SH-SY5Y (cell line): ENCODE measurements around the gene MTHFD1L.

Experiments
- GATA2 ChIP-seq: IDR thresholded peaks from 2 replicates; pipeline ENCODE4 v1.6.1; 2011; ENCODE audit warnings: mild to moderate bottlenecking, low read depth, low read length
- GATA3 ChIP-seq: IDR thresholded peaks from 2 replicates; pipeline ENCODE4 v1.6.1; 2011; ENCODE audit warnings: low read depth, mild to moderate bottlenecking, low read length, moderate library complexity

Gene MTHFD1L

DNA sequence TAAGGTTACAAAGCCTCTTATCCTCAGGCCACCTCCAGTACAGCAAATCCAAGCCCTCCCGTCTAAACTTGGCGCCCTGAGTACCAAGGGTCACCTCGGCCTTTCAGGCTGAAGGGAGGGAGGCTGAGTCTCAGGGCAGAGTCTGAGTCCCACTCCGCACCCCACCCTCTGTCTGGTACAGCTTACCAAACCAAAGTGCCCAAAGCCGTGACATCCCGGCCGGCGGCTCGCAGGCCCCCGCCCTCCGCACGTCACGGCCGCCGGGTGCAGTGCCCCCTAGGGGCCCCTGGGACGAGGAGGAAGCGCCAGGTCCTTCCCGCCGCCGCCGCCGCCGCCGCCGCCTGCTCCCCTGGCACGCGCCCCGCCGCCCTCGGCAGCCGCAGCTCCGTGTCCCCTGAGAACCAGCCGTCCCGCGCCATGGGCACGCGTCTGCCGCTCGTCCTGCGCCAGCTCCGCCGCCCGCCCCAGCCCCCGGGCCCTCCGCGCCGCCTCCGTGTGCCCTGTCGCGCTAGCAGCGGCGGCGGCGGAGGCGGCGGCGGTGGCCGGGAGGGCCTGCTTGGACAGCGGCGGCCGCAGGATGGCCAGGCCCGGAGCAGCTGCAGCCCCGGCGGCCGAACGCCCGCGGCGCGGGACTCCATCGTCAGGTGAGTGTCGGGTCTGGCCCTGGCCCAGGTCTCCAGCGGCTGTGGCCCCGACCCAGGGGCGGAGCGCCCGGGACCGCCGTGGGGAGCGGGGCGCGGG, at the start of gene MTHFD1L:
Gene MTHFD1L (plus strand): TSS at position 297 of the 741 bp plus-strand sequence. CDS start 121 bp downstream, at position 418.
- TF ChIP-seq GATA2: no peak
- no peak for TF ChIP-seq GATA3

DNA sequence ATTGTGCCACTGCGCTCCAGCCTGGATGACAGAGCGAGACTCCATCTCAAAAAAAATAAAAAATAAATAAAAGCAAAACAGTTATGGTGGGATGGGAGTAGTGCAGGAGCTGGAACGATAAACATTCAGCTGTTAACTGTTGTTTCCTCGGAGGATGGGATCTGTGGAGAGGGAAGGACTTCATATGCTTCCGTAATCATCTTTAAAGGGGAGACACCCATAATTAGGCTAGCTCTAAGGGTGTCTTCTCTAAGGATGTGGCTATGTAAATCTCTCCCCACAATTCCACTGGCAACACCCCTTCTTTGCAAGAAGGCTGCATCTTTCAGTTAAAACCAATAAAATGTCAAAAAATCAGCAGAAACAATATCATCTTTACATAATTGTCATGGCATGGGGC, 42.6 kb upstream of the MTHFD1L start:
- TF ChIP-seq GATA3 (no peak), GATA2 (no peak)

DNA sequence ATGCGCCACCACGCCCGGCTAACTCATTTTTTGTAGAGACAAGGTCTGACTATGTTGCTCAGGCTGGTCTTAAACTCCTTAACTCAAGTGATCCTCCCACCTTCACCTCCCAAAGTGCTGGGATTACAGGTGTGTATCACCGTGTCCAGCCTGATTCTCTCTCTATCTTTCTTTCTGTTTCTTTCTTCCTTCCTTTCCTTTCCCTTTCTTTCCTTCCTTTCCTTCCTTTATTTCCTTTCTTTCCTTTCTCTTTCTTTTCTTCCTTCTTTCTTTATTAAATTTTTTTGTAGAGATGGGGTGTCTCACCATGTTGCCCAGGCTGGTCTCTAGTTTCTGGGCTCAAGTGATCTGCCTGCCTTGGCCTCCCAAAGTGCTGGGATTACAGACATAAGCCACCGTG, 38.7 kb upstream of the MTHFD1L start:
- no peak for TF ChIP-seq GATA3
- TF ChIP-seq GATA2: no peak

DNA sequence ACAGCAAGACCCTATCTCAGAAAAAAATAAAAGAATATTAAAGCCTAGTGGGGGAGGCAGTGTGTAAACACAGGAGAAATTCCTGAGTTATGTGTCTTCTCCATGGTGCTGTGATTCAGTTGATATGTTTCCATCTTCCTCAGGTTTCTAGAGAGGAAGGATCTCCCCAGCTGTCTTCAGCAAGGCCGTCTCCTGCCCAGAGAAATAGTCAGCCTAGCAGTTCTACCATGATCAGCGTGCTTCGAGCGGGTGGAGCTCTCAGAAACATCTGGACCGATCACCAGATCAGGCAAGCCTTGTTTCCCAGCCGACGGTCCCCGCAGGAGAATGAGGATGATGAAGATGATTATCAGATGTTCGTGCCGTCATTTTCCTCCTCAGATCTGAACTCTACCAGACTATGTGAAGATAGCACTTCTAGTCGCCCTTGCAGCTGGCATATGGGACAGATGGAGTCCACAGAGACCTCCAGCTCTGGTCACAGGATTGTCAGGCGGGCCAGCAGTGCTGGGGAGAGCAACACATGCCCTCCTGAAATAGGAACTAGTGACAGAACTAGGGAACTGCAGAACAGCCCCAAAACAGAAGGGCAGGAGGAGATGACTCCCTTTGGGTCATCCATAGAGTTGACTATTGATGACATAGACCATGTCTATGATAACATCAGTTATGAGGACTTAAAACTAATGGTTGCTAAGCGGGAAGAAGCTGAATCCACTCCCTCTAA, 34.9 kb upstream of the MTHFD1L start:
- no peak for TF ChIP-seq GATA3

DNA sequence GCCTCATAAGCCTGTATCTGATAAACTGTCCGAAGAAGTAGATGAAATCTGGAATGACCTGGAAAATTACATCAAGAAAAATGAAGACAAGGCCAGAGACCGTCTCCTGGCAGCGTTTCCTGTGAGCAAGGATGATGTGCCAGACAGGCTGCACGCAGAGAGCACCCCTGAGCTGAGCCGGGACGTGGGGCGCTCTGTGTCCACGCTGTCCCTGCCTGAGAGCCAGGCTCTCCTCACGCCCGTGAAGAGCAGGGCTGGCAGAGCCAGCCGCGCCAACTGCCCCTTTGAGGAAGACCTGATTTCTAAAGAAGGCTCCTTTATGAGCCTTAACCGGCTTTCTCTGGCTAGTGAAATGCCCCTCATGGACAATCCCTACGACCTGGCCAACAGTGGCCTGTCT, 33.9 kb upstream of the MTHFD1L start:
- TF ChIP-seq GATA2 (no peak), GATA3 (no peak)

DNA sequence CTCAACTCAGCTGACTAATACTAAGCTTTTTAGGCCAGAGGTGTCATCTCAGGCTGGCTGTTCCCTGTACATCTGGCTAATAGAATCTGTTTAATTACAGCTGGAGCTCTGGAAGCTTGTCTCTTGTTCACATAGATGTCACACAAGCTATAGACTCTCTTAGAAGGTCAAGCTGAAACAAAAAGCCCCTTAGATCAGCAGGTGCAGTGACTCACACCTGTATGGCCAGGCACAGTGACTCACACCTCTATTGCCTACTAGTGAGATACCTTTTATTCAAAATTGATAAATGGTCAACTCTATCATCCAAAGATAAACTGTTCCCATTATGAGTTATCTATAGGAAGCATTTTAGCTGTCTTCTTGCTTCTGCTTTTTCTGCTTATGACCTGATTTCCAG, 29.9 kb upstream of the MTHFD1L start:
- no peak for TF ChIP-seq GATA2
- TF ChIP-seq GATA3: no peak

DNA sequence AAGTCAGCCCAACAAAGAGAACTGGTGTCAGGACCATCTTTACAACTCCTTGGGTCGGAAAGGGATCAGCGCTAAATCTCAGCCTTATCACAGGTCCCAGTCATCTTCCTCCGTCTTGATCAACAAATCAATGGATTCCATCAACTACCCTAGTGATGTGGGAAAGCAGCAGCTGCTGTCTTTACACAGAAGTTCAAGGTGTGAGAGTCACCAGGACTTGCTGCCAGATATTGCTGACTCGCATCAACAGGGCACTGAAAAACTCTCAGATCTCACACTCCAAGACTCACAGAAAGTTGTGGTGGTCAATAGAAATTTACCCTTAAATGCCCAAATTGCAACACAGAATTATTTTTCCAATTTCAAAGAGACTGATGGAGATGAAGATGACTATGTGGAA, 25.3 kb upstream of the MTHFD1L start:
- TF ChIP-seq GATA3 (no peak), GATA2 (no peak)

DNA sequence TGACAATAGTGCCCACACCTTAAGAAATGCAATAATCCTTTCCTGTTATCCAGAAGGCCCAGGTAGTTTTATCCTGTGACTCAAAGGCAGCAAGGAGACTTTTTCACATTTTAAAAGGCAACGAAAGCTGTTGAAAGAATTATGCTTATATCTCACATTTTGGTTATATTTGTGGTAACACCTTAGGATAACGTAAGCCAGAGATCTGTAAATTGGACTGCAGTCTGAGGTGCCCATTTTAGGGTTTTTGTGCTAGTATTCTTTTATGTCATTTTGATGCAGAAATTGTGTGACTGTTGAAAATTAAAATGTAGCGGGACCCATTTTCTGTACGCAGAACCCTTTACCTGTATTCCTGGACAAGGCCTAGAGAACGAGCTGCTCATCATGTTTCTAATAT, 24.3 kb upstream of the MTHFD1L start:
- TF ChIP-seq GATA2 (no peak), GATA3 (no peak)

DNA sequence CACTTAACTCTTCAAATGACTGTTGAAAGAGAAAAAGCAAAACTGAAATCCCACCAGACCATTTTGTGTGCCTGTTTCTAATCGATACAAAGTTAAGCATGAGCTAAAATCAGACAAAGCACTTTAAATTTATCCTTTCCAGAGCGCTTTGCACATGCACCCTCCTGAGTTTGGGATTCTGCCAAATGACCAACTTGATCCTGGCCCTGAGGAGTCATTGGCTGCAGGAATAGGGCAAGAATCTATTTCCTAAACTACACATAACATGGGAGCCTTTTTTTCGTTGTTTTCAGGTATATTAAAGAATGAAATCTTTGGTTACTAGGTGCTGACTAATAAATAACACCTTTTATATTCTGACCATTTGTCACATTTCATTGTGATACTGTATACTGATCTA, 23.8 kb upstream of the MTHFD1L start:
- no peak for TF ChIP-seq GATA2
- TF ChIP-seq GATA3: no peak

DNA sequence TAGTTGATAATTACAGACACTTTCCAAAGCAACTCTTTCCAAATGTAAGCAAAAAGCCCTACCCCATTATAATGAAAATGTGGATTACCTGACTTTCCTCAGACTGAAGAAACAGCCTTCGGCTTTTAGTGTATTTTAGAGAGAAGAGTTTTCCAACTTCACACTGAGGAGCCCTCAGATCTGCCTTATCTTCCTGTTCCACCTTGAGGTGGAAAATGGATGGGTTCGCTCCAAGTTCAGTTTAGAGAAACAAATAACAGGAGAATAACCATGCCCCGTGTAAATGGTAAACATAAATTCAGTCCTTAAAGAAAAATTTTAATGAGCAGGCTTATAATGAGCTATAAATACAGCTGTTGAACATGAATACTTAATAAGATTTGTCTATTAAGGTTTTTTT, 21.1 kb upstream of the MTHFD1L start:
- TF ChIP-seq GATA2: no peak
- no peak for TF ChIP-seq GATA3

DNA sequence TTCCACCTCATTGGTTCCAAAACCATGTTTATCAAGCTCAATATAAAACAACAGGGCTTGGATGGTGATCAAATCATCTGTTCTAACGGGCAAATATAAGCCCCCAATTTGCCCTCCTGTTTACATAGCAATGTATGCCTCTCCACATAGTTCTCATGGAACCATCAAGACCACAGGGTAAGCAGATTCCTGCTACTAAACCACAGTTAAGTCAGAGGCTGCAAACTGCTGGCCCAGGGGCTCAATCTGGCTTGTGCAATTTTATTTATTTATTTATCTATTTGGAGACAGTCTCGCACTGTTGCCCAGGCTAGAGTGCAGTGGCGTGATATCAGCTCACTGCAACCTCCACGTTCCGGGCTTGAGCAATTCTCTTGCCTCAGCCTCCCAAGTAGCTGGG, 18.9 kb upstream of the MTHFD1L start:
- no peak for TF ChIP-seq GATA3
- no peak for TF ChIP-seq GATA2

DNA sequence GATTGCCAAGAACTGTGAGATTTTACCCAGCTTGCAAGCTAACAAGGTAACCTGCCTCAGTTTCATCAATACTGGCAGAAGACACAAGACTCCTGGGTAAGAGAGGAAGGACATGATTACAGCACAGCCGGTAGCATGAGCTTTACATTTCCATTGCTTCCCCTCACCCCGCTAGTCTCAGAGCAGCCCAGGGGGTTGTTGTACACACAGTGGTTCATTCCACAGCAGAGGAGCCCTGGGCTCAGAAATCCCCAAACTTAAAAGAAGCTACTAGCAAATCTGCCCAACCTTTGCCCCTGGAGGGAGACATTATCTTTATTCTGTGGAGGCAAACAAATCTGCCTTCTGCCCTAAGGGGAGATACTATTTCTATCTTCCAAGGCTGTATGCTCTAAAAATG, 17.1 kb upstream of the MTHFD1L start:
- TF ChIP-seq GATA3 (no peak), GATA2 (no peak)

DNA sequence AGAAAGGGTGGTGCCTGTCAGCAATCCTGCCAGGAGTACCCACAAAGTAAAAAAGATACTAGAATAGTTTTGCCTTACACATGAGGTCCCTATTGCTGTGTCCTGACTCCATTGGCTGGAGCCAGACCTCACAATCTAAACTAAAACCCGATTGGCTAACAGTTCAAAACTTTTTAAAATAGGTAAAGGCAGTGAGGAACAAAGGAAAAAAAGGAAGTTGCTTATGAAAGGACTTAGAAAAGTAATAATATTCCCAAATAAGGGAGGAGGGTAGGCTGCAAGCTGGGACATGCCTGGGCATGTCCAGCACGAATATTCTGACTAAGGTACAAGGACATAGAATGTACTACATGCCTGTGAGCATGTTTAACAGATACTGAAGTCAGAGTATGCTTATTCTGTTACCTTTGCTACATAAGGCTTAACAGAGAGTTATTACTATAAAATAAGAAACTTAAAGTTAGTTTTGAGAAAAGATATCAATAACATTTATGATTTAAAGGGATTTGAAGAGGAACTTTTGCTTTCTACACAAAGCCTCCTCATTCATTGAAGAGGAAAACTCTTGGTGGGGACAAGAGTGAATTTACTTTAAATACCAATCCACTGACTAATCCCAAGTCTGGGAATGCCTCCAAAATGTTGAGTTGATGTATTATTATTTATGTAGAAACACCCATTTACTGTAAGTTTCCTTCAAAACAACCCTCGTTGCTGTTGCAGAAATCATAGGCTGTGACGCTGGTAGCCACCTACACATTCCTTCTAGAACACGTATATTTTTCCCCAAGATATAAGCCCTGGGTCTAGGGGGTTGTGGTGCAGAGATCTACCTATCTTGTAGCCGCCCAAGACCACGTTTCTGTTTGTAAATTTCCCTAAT, 8.2 kb upstream of the MTHFD1L start:
- TF ChIP-seq GATA3: no peak
- no peak for TF ChIP-seq GATA2

DNA sequence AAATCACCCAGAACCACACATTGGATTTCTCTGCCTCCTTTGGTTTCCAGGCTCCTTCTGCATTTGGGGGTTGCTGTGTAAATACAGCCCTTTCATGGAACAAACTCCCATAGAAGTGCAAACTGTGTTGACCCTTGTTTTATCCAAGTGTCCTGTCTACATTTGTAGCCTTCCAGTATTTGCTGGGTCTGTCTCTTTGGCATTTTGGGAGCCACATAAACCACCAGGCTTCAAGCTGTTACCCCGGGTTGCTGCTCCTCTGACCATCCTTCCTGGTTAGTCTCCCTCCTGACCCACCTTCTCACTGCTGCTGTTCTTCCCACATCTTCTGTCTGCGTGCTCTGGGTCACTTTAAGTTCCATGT, 7.6 kb upstream of the MTHFD1L start:
- no peak for TF ChIP-seq GATA2
- TF ChIP-seq GATA3: no peak
